NCI-H774 (cell line): Measurements from ENCODE around the gene RPS6KA2.
"Not testable (repeated sequence)": the region's sequence is repeated elsewhere in the genome, so short reads cannot be mapped to it uniquely, and the experiment has no call there.

Experiments used
- DNase-seq: peaks from one replicate; lab custom pipeline; 2025; lab: John Stamatoyannopoulos, UW

RPS6KA2 gene

GRCh38 chr6:166591961-166592520, 35.0 kb downstream of the RPS6KA2 start:
- DNase-seq, result no peak

GRCh38 chr6:166591026-166591425, 36.0 kb downstream of the RPS6KA2 start:
- DNase-seq, result no peak

- no peak for DNase-seq
Measured at GRCh38 chr6:166589786-166590574, 37.1 kb downstream of the RPS6KA2 start.

GRCh38 chr6:166589337-166589731, 37.7 kb downstream of the RPS6KA2 start:
- DNase-seq, result no peak

- DNase-seq, result no peak
Measured at GRCh38 chr6:166588691-166589336, 38.2 kb downstream of the RPS6KA2 start.

- no peak for DNase-seq
Measured at GRCh38 chr6:166587631-166588413, 39.2 kb downstream of the RPS6KA2 start.

GRCh38 chr6:166586424-166587156, 40.5 kb downstream of the RPS6KA2 start, which contains the start of gene RAMACL:
TSS of gene RAMACL (minus strand) at chr6:166586678. CDS start at chr6:166586477, 201 bp downstream.
- peak; percentile 13 for DNase-seq

- DNase-seq, result no peak
Measured at GRCh38 chr6:166584853-166585429, 42.1 kb downstream of the RPS6KA2 start.

GRCh38 chr6:166584155-166584554, 42.9 kb downstream of the RPS6KA2 start:
- DNase-seq, result no peak

- DNase-seq, result no peak
Measured at GRCh38 chr6:166583230-166583965, 43.7 kb downstream of the RPS6KA2 start.

- DNase-seq, result no peak
Measured at GRCh38 chr6:166582258-166582657, 44.8 kb downstream of the RPS6KA2 start.

GRCh38 chr6:166581801-166582200, 45.2 kb downstream of the RPS6KA2 start:
- not testable (repeated sequence) for DNase-seq

GRCh38 chr6:166581091-166581511, 46.0 kb downstream of the RPS6KA2 start:
- no peak for DNase-seq

GRCh38 chr6:166580076-166581050, 46.7 kb downstream of the RPS6KA2 start:
- no peak for DNase-seq

- DNase-seq, result no peak
Measured at GRCh38 chr6:166579237-166579850, 47.7 kb downstream of the RPS6KA2 start.

- no peak for DNase-seq
Measured at GRCh38 chr6:166578536-166579236, 48.4 kb downstream of the RPS6KA2 start.

GRCh38 chr6:166575205-166575604, 51.8 kb downstream of the RPS6KA2 start:
- no peak for DNase-seq
